Measurements from ENCODE around the gene RBBP9.
"Not testable (repeated sequence)": the region's sequence is repeated elsewhere in the genome, so short reads cannot be mapped to it uniquely, and the experiment has no call there.

Gene RBBP9

GRCh38 chr20:18496740-18497592, at the start of gene RBBP9:
Gene RBBP9 (minus strand): TSS chr20:18497225. CDS start chr20:18497167, 58 bp downstream.
- peak; percentile 80 for DNase-seq

GRCh38 chr20:18545566-18545965, 48.5 kb upstream of the RBBP9 start:
- DNase-seq: no peak

GRCh38 chr20:18543932-18544331, 46.9 kb upstream of the RBBP9 start:
- no peak for DNase-seq

- no peak for DNase-seq
Measured at GRCh38 chr20:18543216-18543615, 46.2 kb upstream of the RBBP9 start.

- DNase-seq: no peak
Measured at GRCh38 chr20:18541741-18542140, 44.7 kb upstream of the RBBP9 start.

GRCh38 chr20:18537651-18538050, 40.6 kb upstream of the RBBP9 start:
- no peak for DNase-seq

GRCh38 chr20:18533978-18534644, 37.1 kb upstream of the RBBP9 start:
- no peak for DNase-seq

GRCh38 chr20:18533491-18533890, 36.5 kb upstream of the RBBP9 start:
- DNase-seq: no peak

- no peak for DNase-seq
Measured at GRCh38 chr20:18532626-18533025, 35.6 kb upstream of the RBBP9 start.

GRCh38 chr20:18529041-18529440, 32.0 kb upstream of the RBBP9 start:
- no peak for DNase-seq

GRCh38 chr20:18527836-18528235, 30.8 kb upstream of the RBBP9 start:
- DNase-seq: no peak

GRCh38 chr20:18527339-18527738, 30.3 kb upstream of the RBBP9 start:
- DNase-seq: no peak

- not testable (repeated sequence) for DNase-seq
Measured at GRCh38 chr20:18526761-18527160, 29.7 kb upstream of the RBBP9 start.

- DNase-seq: no peak
Measured at GRCh38 chr20:18524646-18525045, 27.6 kb upstream of the RBBP9 start.

- DNase-seq: no peak
Measured at GRCh38 chr20:18523066-18523465, 26.0 kb upstream of the RBBP9 start.

- not testable (repeated sequence) for DNase-seq
Measured at GRCh38 chr20:18522066-18522465, 25.0 kb upstream of the RBBP9 start.

- no peak for DNase-seq
Measured at GRCh38 chr20:18515973-18516372, 18.9 kb upstream of the RBBP9 start.

GRCh38 chr20:18514127-18514526, 17.1 kb upstream of the RBBP9 start:
- no peak for DNase-seq

GRCh38 chr20:18513208-18513607, 16.2 kb upstream of the RBBP9 start:
- no peak for DNase-seq

- DNase-seq: no peak
Measured at GRCh38 chr20:18511571-18511970, 14.5 kb upstream of the RBBP9 start.

GRCh38 chr20:18507218-18508191, 10.5 kb upstream of the RBBP9 start, which contains the start of gene SEC23B:
Gene SEC23B (plus strand): TSS chr20:18507940. CDS start chr20:18510836, 2,896 bp downstream.
- DNase-seq: peak; percentile 97

- no peak for DNase-seq
Measured at GRCh38 chr20:18506744-18507143, 9.7 kb upstream of the RBBP9 start.

- no peak for DNase-seq
Measured at GRCh38 chr20:18504479-18505060, 7.5 kb upstream of the RBBP9 start.
